ENCODE results near the gene PYDC2.

DNA sequence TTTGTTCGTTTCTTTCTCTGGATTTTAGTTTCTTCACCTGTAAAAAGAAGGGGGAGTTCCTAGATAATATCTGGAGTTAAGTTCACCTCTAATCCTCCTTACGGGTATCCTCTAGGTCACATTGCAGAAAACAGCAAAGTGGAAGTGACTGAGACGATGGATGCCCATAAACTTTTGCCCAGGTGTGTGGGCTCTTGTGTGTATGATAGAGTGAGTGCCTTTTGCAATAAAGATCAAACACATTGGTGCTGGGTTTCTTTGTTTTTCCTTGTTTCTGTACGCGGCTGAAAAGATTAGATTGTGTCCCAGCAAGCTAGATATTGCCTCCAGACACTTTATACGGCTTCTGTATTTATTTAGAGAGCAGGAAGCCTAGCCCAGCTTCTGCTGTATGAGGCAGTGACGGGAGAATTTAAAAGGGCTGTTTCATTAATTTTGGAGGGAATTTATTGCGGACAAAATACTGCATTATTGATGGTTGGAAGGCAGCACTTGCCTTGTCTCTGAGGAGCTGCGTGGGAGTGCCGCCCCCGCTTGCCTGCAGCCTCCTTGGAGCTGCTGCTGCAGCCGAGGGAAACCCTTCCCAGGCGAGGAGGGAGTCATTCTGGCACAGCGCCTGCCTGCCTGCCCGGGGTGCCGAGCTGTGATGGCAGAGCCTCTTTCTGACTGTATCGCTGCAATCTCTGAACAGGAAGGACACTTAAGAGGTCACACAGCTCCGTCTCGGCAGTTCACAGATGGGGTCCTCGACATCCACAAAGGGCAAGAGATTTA lies 38.5 kb downstream of the PYDC2 start:
- no peak for TF ChIP-seq EZH2 (IDR thresholded peaks at IDR 0.05; ENCODE audit: borderline replicate concordance, low read depth, low read length, severe bottlenecking)
- no peak for TF ChIP-seq CTCF (IDR thresholded peaks at IDR 0.05; ENCODE audit: borderline replicate concordance, extremely low read depth, low read length, poor library complexity, severe bottlenecking)
